Kidney epithelial cell (primary cell): ENCODE data around the gene OGA. TPM values are rescaled to one million over a fixed set of nuclear protein-coding genes. Genes with fewer than 3 reads are reported as not detected.

Experiments used
- DNase-seq: peaks from one replicate; pipeline ENCODE4 v3.0.0-alpha.2; 2010; ENCODE audit warnings: low read depth
- H3K27me3 ChIP-seq: 2 replicates; pipeline ENCODE4 v1.6.0; 2011; ENCODE audit warnings: low read length; ENCODE audit not compliant: control insufficient read depth, insufficient read depth
- H3K36me3 ChIP-seq: 2 replicates; pipeline ENCODE4 v1.5.1; 2011; ENCODE audit warnings: low read length; ENCODE audit not compliant: control insufficient read depth, insufficient read depth
- H3K4me3 ChIP-seq: 2 replicates; pipeline ENCODE4 v1.5.1; 2011; ENCODE audit warnings: low read depth, mild to moderate bottlenecking, control low read depth, low read length
- total RNA-seq: library from RNA; depleted of rRNA; stranded (reverse); fragments of >200 nt; gene quantifications from 2 replicates; pipeline ENCODE4 v1.2.3, GENCODE V29; 2015
- TF ChIP-seq, protein P1 (sequence below): IDR thresholded peaks from 2 replicates; pipeline ENCODE4 v1.5.1; 2011; ENCODE audit warnings: mild to moderate bottlenecking, moderate library complexity, low read length, control low read depth, inconsistent platforms; ENCODE audit not compliant: insufficient read depth, poor library complexity, severe bottlenecking

Gene OGA
- total RNA-seq, 1 donor from 2014 or later, result 78.9 TPM

DNA sequence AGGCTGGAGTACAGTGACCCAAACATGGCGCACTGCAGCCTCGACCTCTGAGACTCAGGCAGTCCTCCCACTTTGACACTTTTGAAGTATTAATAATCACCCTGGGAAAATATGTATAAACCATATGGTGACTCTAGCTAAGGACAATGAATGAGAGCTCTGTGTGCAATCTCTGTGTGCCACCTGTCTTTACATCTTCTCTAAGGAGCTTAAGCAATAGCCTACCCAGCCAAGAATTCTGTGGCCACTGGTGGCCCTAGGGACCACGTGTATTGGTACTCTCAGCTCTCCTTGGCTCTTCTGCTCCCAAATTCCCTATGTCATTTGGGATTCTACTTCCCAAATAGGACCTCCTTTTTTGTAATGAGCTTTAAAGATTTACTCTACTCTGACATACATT lies 66.0 kb downstream of the OGA start:
- no peak for DNase-seq
- no peak overlapping the region for H3K4me3 ChIP-seq
- TF ChIP-seq, protein P1, sequence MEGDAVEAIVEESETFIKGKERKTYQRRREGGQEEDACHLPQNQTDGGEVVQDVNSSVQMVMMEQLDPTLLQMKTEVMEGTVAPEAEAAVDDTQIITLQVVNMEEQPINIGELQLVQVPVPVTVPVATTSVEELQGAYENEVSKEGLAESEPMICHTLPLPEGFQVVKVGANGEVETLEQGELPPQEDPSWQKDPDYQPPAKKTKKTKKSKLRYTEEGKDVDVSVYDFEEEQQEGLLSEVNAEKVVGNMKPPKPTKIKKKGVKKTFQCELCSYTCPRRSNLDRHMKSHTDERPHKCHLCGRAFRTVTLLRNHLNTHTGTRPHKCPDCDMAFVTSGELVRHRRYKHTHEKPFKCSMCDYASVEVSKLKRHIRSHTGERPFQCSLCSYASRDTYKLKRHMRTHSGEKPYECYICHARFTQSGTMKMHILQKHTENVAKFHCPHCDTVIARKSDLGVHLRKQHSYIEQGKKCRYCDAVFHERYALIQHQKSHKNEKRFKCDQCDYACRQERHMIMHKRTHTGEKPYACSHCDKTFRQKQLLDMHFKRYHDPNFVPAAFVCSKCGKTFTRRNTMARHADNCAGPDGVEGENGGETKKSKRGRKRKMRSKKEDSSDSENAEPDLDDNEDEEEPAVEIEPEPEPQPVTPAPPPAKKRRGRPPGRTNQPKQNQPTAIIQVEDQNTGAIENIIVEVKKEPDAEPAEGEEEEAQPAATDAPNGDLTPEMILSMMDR, result no peak
- H3K36me3 ChIP-seq, result no peaks in the 10 kb centered on the region
- peaks cover 2% of the 10 kb centered on the region for H3K27me3 ChIP-seq

GRCh38 chr10:101749047-101750016 lies 68.9 kb downstream of the OGA start:
- Histone ChIP-seq H3K36me3 (no peaks in the 10 kb centered on the region), H3K27me3 (peaks cover 2% of the 10 kb centered on the region), H3K4me3 (no peak overlapping the region)
- no peak for DNase-seq
- TF ChIP-seq, protein P1, result peak; percentile 4

GRCh38 chr10:101748496-101748895 lies 69.7 kb downstream of the OGA start:
- no peak for DNase-seq
- Histone ChIP-seq H3K27me3 (peaks cover 2% of the 10 kb centered on the region), H3K36me3 (no peaks in the 10 kb centered on the region), H3K4me3 (no peak overlapping the region)
- TF ChIP-seq, protein P1, result no peak

- no peaks in the 10 kb centered on the region for H3K36me3 ChIP-seq
- DNase-seq, result no peak
- peaks cover 2% of the 10 kb centered on the region for H3K27me3 ChIP-seq
- TF ChIP-seq, protein P1, result no peak
- no peak overlapping the region for H3K4me3 ChIP-seq
Measured at GRCh38 chr10:101745074-101745696, 73.1 kb downstream of the OGA start.

DNA sequence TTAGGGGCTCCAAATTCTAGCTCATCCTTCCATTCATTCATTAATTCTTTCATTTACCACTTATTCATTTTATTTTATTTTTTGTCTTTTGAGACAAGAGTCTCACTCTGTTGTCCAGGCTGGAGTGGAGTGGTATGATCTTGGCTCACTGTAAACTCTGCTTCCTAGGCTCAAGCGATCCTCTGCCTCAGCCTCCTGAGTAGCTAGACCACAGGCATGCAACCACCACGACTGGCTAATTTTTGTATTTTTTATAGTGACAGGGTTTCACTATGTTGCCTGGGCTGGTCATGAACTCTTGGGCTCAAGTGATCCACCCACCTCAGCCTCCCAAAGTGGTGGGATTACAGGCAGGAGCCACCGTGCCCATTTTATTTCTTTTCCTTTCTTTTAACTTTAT lies 74.0 kb downstream of the OGA start:
- TF ChIP-seq, protein P1, result no peak
- Histone ChIP-seq H3K4me3 (no peak overlapping the region), H3K27me3 (peaks cover 2% of the 10 kb centered on the region), H3K36me3 (no peaks in the 10 kb centered on the region)
- DNase-seq, result no peak
